ENCODE measurements around the gene BAZ2B.
"Not testable (repeated sequence)": the region's sequence is repeated elsewhere in the genome, so short reads cannot be mapped to it uniquely, and the experiment has no call there.

The BAZ2B gene

GRCh38 chr2:159616286-159616701, at the start of gene BAZ2B:
Gene BAZ2B (minus strand): TSS chr2:159616548. CDS start chr2:159478719, 137,829 bp downstream.
- peak in 28 of 56 donors; percentile 9 to 70 (median 39) for DNase-seq

- no peak for DNase-seq
Observed at GRCh38 chr2:159661286-159661685, 44.9 kb upstream of the BAZ2B start.

GRCh38 chr2:159658881-159659873, 42.8 kb upstream of the BAZ2B start:
- no peak for DNase-seq

- DNase-seq: no peak
Observed at GRCh38 chr2:159653962-159654361, 37.6 kb upstream of the BAZ2B start.

- DNase-seq: no peak
Observed at GRCh38 chr2:159651884-159652283, 35.5 kb upstream of the BAZ2B start.

GRCh38 chr2:159650574-159650973, 34.2 kb upstream of the BAZ2B start:
- DNase-seq: no peak

- no peak for DNase-seq
Observed at GRCh38 chr2:159648643-159649042, 32.3 kb upstream of the BAZ2B start.

- DNase-seq: no peak
Observed at GRCh38 chr2:159647667-159648066, 31.3 kb upstream of the BAZ2B start.

GRCh38 chr2:159640176-159640575, 23.8 kb upstream of the BAZ2B start:
- no peak for DNase-seq

- DNase-seq: no peak
Observed at GRCh38 chr2:159639712-159640111, 23.4 kb upstream of the BAZ2B start.

GRCh38 chr2:159639071-159639470, 22.7 kb upstream of the BAZ2B start:
- DNase-seq: no peak

GRCh38 chr2:159637988-159638501, 21.7 kb upstream of the BAZ2B start:
- no peak for DNase-seq

- DNase-seq: no peak
Observed at GRCh38 chr2:159637240-159637639, 20.9 kb upstream of the BAZ2B start.

GRCh38 chr2:159635006-159635789, 18.9 kb upstream of the BAZ2B start:
- DNase-seq: no peak

GRCh38 chr2:159633219-159633618, 16.9 kb upstream of the BAZ2B start:
- DNase-seq: no peak

- DNase-seq: not testable (repeated sequence)
Observed at GRCh38 chr2:159625628-159626027, 9.3 kb upstream of the BAZ2B start.

GRCh38 chr2:159623436-159623835, 7.1 kb upstream of the BAZ2B start:
- no peak for DNase-seq

GRCh38 chr2:159622966-159623365, 6.6 kb upstream of the BAZ2B start:
- no peak for DNase-seq

- DNase-seq: no peak
Observed at GRCh38 chr2:159620796-159621195, 4.4 kb upstream of the BAZ2B start.

GRCh38 chr2:159617646-159618045, 1.3 kb upstream of the BAZ2B start:
- peak in 1 of 56 donors; percentile 38 for DNase-seq

- DNase-seq: no peak
Observed at GRCh38 chr2:159617100-159617499, 752 bp upstream of the BAZ2B start.
